Neuronal stem cell (in vitro differentiated cells): Measurements from ENCODE around the gene NEUROG3.
A peak's percentile ranks its signal among the peaks of the same experiment; 100 is the strongest.

Experiments used
- DNase-seq: peaks from one replicate; pipeline ENCODE4 v3.0.0-alpha.2; 2013; ENCODE audit warnings: low spot score
- H2AFZ ChIP-seq: one replicate; pipeline ENCODE4 v1.6.1; 2013; ENCODE audit warnings: mild to moderate bottlenecking, low read length, inconsistent platforms
- H2AK5ac ChIP-seq: 2 replicates; pipeline ENCODE4 v1.6.1; 2013; ENCODE audit warnings: low read depth, mild to moderate bottlenecking, inconsistent platforms, low read length, moderate library complexity, mixed read lengths
- H2BK120ac ChIP-seq: 2 replicates; pipeline ENCODE4 v1.6.1; 2013; ENCODE audit warnings: low read depth, mild to moderate bottlenecking, inconsistent platforms, low read length, moderate library complexity, mixed read lengths
- H2BK12ac ChIP-seq: one replicate; pipeline ENCODE4 v1.6.1; 2013; ENCODE audit warnings: low read length, inconsistent platforms
- H2BK15ac ChIP-seq: 2 replicates; pipeline ENCODE4 v1.6.1; 2013; ENCODE audit warnings: mild to moderate bottlenecking, low read length, inconsistent platforms, mixed read lengths
- H2BK5ac ChIP-seq: one replicate; pipeline ENCODE4 v1.6.1; 2013; ENCODE audit warnings: inconsistent platforms, mild to moderate bottlenecking, low read length, moderate library complexity
- H3K14ac ChIP-seq: one replicate; pipeline ENCODE4 v1.6.1; 2013; ENCODE audit warnings: low read length, inconsistent platforms
- H3K18ac ChIP-seq: 2 replicates; pipeline ENCODE4 v1.6.1; 2013; ENCODE audit warnings: low read length, inconsistent platforms
- H3K23ac ChIP-seq: 2 replicates; pipeline ENCODE4 v1.6.1; 2013; ENCODE audit warnings: low read depth, mild to moderate bottlenecking, mixed read lengths, low read length, inconsistent platforms; ENCODE audit not compliant: poor library complexity
- H3K27ac ChIP-seq: replicated peaks from 3 replicates; pipeline ENCODE4 v1.5.1; 2013; ENCODE audit warnings: low read length, inconsistent platforms
- H3K27me3 ChIP-seq, 3 experiments: 2 replicates each; pipeline ENCODE4 v1.6.1; 2013; ENCODE audit warnings: low read length in 3 of 3, mild to moderate bottlenecking in 2 of 3, inconsistent platforms in 1 of 3, low read depth in 1 of 3, mixed read lengths in 1 of 3, moderate library complexity in 1 of 3; ENCODE audit not compliant: control insufficient read depth in 3 of 3, insufficient read depth in 3 of 3
- H3K36me3 ChIP-seq, 2 donors: replicated peaks in 1 of 2; 2 replicates each; pipeline ENCODE4 v1.6.1; 2013; ENCODE audit warnings: low read length in 2 of 2; ENCODE audit not compliant: control insufficient read depth in 2 of 2, insufficient read depth in 2 of 2
- H3K4ac ChIP-seq: 2 replicates; pipeline ENCODE4 v1.6.1; 2013; ENCODE audit warnings: inconsistent platforms, mild to moderate bottlenecking, low read length, moderate library complexity
- H3K4me1 ChIP-seq, 2 donors: 1 replicate in 1 of 2; 2 replicates in 1 of 2; pipeline ENCODE4 v1.6.1; 2013; ENCODE audit warnings: low read length in 2 of 2, low read depth in 1 of 2; ENCODE audit not compliant: control insufficient read depth in 2 of 2, insufficient read depth in 1 of 2
- H3K4me2 ChIP-seq: one replicate; pipeline ENCODE4 v1.6.1; 2013; ENCODE audit warnings: mild to moderate bottlenecking, low read length, inconsistent platforms; ENCODE audit not compliant: insufficient read depth, poor library complexity, severe bottlenecking
- H3K4me3 ChIP-seq, 2 donors: 2 replicates each; pipeline ENCODE4 v1.5.1; 2013; ENCODE audit warnings: low read length in 2 of 2, mild to moderate bottlenecking in 2 of 2, inconsistent platforms in 1 of 2, moderate library complexity in 1 of 2
- H3K79me1 ChIP-seq: one replicate; pipeline ENCODE4 v1.6.1; 2013; ENCODE audit warnings: low read depth, mild to moderate bottlenecking, inconsistent platforms, low read length, moderate library complexity
- H3K9ac ChIP-seq: one replicate; pipeline ENCODE4 v1.6.1; 2013; ENCODE audit warnings: mild to moderate bottlenecking, low read depth, low read length, inconsistent platforms; ENCODE audit not compliant: poor library complexity
- H3K9me3 ChIP-seq, 2 donors: replicated peaks in 1 of 2; 2 replicates each; pipeline versions ENCODE3 to v1.6.1; 2013; ENCODE audit warnings: low read length in 2 of 2, mild to moderate bottlenecking in 2 of 2, inconsistent platforms in 1 of 2, low read depth in 1 of 2, mixed read lengths in 1 of 2, moderate library complexity in 1 of 2; ENCODE audit not compliant: control insufficient read depth in 2 of 2, insufficient read depth in 1 of 2
- H4K8ac ChIP-seq: one replicate; pipeline ENCODE4 v1.6.1; 2013; ENCODE audit warnings: low read depth, mild to moderate bottlenecking, inconsistent platforms, low read length, moderate library complexity
- H4K91ac ChIP-seq: one replicate; pipeline ENCODE4 v1.6.1; 2013; ENCODE audit warnings: low read length, low read depth, mild to moderate bottlenecking, inconsistent platforms; ENCODE audit not compliant: poor library complexity
- WGBS, 2 donors: extraction: QIAGEN DNeasy Blood & Tissue Kit; methylation state at CpG; one replicate each; pipeline ENCODE4 v1.1.7; 2013; ENCODE audit warnings: missing lambda C conversion rate in 2 of 2, mixed read lengths in 1 of 2; ENCODE audit not compliant: insufficient read length in 2 of 2, insufficient replicate concordance in 1 of 2; ENCODE audit errors: extremely low coverage in 2 of 2; 5-methylcytosine and 5-hydroxymethylcytosine counted together

Gene NEUROG3

GRCh38 chr10:69600761-69601330 is 27.6 kb upstream of the NEUROG3 start:
- no peak overlapping the region for H3K4me2 ChIP-seq
- no peak overlapping the region for H2BK120ac ChIP-seq
- H3K36me3 ChIP-seq, result no peaks in the 10 kb centered on the region
- no peak overlapping the region for H2AFZ ChIP-seq
- peaks cover 0 to 12% (median 0%) of the 10 kb centered on the region in 3 experiments for H3K27me3 ChIP-seq
- no peak overlapping the region for H3K4me3 ChIP-seq
- no CpG with 5 or more reads among the region's 5 CpGs for WGBS, 2 donors
- no peak overlapping the region for H3K9ac ChIP-seq
- H3K4ac ChIP-seq, result no peak overlapping the region
- H3K4me1 ChIP-seq, result no peaks in the 10 kb centered on the region
- H3K14ac ChIP-seq, result no peak overlapping the region
- H3K18ac ChIP-seq, result no peak overlapping the region
- no peak overlapping the region for H2BK12ac ChIP-seq
- H4K91ac ChIP-seq, result no peak overlapping the region
- no peak for DNase-seq
- H2BK15ac ChIP-seq, result no peak overlapping the region
- H3K79me1 ChIP-seq, result no peaks in the 10 kb centered on the region
- H3K9me3 ChIP-seq, result peaks cover 0 to 4% of the 10 kb centered on the region in 2 donors
- no peak overlapping the region for H2AK5ac ChIP-seq
- no peak overlapping the region for H2BK5ac ChIP-seq
- no peak overlapping the region for H4K8ac ChIP-seq
- no peak overlapping the region for H3K23ac ChIP-seq
- H3K27ac ChIP-seq, result no peak overlapping the region

GRCh38 chr10:69588358-69588757 is 15.1 kb upstream of the NEUROG3 start:
- no CpG with 5 or more reads among the region's 3 CpGs for WGBS, 2 donors
- Histone ChIP-seq H3K4me2 (no peak overlapping the region), H3K27ac (no peak overlapping the region), H4K8ac (no peak overlapping the region), H2BK120ac (no peak overlapping the region), H3K18ac (no peak overlapping the region), H3K27me3 (peaks cover 0 to 15% (median 2%) of the 10 kb centered on the region in 3 experiments), H3K9me3 (no peaks in the 10 kb centered on the region), H3K14ac (no peak overlapping the region), H2AK5ac (no peak overlapping the region), H4K91ac (no peak overlapping the region), H3K4me3 (no peak overlapping the region), H2BK12ac (no peak overlapping the region), H3K9ac (no peak overlapping the region), H3K36me3 (no peaks in the 10 kb centered on the region), H2BK15ac (no peak overlapping the region), H3K23ac (no peak overlapping the region), H3K4me1 (no peaks in the 10 kb centered on the region), H2AFZ (no peak overlapping the region), H2BK5ac (no peak overlapping the region), H3K4ac (no peak overlapping the region), H3K79me1 (no peaks in the 10 kb centered on the region)
- DNase-seq, result no peak

GRCh38 chr10:69584624-69585023 is 11.4 kb upstream of the NEUROG3 start:
- H3K18ac ChIP-seq, result no peak overlapping the region
- H2AK5ac ChIP-seq, result no peak overlapping the region
- no peak overlapping the region for H2BK120ac ChIP-seq
- DNase-seq, result no peak
- H2BK12ac ChIP-seq, result no peak overlapping the region
- no peak overlapping the region for H4K8ac ChIP-seq
- H3K4me1 ChIP-seq, result no peaks in the 10 kb centered on the region
- H2BK15ac ChIP-seq, result no peak overlapping the region
- no peak overlapping the region for H3K14ac ChIP-seq
- H3K4ac ChIP-seq, result no peak overlapping the region
- no peak overlapping the region for H3K23ac ChIP-seq
- no peak overlapping the region for H3K27ac ChIP-seq
- H3K9ac ChIP-seq, result no peak overlapping the region
- H3K27me3 ChIP-seq, result peaks cover 1 to 35% (median 17%) of the 10 kb centered on the region in 3 experiments
- H3K9me3 ChIP-seq, result peaks cover 0 to 1% of the 10 kb centered on the region in 2 donors
- H3K4me2 ChIP-seq, result no peak overlapping the region
- no CpG with 5 or more reads among the region's 3 CpGs for WGBS, 2 donors
- H2AFZ ChIP-seq, result no peak overlapping the region
- H2BK5ac ChIP-seq, result no peak overlapping the region
- H3K4me3 ChIP-seq, result peak overlapping the region in 1 of 2 donors; percentile 48
- H4K91ac ChIP-seq, result no peak overlapping the region
- no peaks in the 10 kb centered on the region for H3K36me3 ChIP-seq
- H3K79me1 ChIP-seq, result no peaks in the 10 kb centered on the region

GRCh38 chr10:69583106-69583505 is 9.9 kb upstream of the NEUROG3 start:
- WGBS, 2 donors, result no CpG with 5 or more reads among the region's 2 CpGs
- Histone ChIP-seq H3K27me3 (peaks cover 11 to 50% (median 32%) of the 10 kb centered on the region in 3 experiments), H3K23ac (no peak overlapping the region), H3K4me2 (no peak overlapping the region), H3K27ac (no peak overlapping the region), H3K9ac (no peak overlapping the region), H3K18ac (no peak overlapping the region), H3K4ac (no peak overlapping the region), H3K36me3 (no peaks in the 10 kb centered on the region), H2AK5ac (no peak overlapping the region), H3K4me1 (no peaks in the 10 kb centered on the region), H3K14ac (no peak overlapping the region), H2BK12ac (no peak overlapping the region), H4K8ac (no peak overlapping the region), H3K79me1 (no peaks in the 10 kb centered on the region), H2BK5ac (no peak overlapping the region), H4K91ac (no peak overlapping the region), H2BK15ac (no peak overlapping the region), H3K9me3 (peaks cover 0 to 1% of the 10 kb centered on the region in 2 donors), H2AFZ (no peak overlapping the region), H2BK120ac (no peak overlapping the region), H3K4me3 (no peak overlapping the region)
- DNase-seq, result no peak
